DMS 273 (cell line): Measurements from ENCODE around the gene GSG1L.

Experiments
- DNase-seq: peaks from one replicate; lab custom pipeline; 2025; ENCODE audit not compliant: unreplicated experiment; lab: John Stamatoyannopoulos, UW

The GSG1L gene

DNA sequence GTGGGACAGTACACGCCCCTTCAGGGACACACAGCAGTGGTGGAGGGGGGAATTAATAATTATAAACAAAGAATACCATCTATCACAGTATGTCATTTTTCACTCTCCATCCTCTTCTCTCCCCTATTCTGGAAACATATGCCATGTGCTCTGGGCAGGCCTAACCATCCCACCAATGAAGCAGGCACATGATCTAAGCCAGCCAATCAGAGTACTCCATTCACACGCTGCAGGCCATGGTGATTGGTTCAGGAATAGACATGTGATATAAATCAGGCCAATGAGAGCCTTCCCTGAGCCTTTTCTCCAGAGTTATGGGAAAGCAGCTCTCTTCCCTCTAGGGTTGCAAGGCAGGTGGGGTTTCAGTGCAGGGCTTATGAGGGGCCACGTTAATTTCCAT lies 36.5 kb downstream of the GSG1L start:
- DNase-seq, result no peak

DNA sequence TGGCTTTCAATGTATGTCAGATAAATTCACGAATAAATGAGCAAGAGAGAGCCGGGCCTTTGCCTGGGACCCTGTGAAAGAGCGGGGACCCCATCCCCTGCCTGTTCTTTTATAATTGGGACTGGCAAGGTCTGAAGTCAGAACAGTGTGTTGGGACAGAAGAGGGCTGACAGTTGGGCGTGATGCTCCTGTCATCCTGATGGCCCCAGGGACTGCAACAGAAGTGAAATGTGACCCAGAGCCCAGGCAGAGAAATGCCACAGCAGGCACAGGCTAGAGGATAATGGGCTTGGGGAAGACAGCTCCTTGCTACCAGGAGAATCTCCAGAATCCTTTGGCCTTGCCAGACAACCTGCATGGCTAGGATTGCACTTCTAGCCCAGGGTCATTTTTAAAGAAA lies 37.9 kb downstream of the GSG1L start:
- no peak for DNase-seq

- DNase-seq, result no peak
Measured at GRCh38 chr16:28019218-28019617, 44.3 kb downstream of the GSG1L start.

- no peak for DNase-seq
Measured at GRCh38 chr16:28014851-28015250, 48.7 kb downstream of the GSG1L start.

DNA sequence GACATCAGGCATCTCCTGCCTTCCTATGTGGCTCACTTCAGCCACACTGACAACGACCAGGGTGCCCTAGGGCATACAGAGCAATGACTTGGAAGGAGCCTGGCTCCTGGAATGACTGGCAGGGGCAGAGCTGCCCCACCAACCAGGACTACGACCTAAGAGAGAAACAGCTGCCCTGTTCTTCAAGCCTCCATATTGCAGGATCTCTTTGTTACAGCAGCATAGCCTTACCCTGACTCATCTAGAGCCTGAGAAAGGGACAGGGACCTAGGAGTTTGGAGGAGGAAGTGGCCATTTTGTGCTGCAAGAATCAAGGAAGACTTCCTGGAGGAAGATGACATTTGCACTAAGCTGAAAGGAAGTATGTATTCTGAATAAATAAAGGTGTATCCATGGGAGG lies 49.6 kb downstream of the GSG1L start:
- DNase-seq, result no peak

GRCh38 chr16:28013392-28013791 lies 50.1 kb downstream of the GSG1L start:
- no peak for DNase-seq

DNA sequence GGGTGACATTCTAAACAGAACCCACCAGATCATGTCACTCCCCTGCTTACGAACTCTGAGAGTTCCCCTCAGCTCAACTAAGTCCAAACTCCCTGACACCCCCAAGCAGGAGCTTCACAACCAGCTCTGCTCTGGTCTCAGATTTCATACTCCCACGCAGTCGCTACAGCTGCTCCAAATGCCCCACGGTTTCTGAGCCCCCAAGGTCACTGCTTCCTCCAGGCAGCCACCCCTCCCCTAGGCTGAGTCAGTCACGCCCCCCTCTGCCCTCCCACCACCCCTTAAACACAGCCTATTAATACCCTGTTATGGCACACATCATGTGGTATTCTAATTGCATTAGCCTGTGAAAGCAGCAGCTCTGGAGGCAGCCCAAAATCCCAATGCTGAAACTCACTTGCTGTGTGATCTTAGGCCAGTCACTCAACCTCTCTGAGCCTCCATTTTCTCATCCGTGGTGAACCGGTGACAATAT lies 51.5 kb downstream of the GSG1L start:
- peak; percentile 83 for DNase-seq

GRCh38 chr16:28011223-28011622 lies 52.3 kb downstream of the GSG1L start:
- no peak for DNase-seq

DNA sequence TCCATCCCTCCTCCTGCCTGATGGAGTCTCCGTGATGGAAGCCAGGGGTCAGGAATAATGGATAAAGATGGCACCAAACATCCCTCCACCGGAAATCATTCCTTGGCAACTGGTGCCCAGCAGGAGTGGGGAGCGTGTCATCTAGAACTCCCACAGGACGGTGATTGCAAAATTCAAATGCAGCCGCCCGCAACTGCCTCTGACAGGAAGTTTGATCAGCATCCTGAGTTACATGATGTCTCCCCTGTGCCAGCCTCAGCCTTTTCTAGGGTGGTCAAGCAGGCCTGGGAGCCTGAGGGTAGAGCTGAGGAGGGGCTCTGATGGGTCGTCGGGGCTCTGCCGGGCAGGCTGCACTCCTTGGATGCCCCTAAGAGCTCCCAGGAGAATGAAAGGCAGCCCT lies 52.8 kb downstream of the GSG1L start:
- DNase-seq, result no peak

DNA sequence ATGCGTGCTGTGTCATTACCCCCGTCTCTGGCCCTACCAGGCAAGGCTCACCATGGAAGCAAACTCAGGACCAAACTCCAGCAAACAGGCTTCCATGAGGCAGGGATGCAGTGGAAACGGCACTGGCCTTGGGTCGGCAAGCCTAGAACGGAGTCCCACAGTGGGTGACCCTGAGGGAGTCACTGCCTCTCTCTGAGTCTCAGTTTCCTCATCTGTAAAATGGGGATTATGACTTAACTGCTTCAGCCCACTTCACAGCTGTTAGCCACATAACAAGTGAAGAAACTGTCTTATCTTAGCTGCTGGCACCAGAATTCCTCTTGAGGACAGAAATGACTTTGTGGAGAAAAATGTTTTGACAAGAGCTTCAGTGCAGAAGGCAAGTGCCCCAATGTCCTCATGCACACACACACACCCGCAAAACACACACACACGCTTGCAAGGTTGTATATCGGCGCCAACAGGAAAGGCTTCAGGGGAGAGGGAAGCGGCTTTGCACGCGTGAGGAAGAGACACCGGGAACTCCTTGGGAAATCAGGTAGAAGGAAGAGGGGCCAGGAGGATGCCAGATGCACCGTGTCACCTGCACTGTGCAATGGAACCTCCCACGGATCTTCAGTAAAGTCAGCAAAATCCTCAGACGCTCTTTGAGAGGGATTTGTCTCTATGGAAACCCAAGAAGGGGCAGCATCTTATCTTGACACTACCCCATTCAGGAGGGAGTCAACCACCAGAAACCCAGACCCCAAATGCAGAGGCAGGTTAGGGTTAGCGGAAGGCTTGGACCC lies 53.7 kb downstream of the GSG1L start:
- DNase-seq, result no peak

DNA sequence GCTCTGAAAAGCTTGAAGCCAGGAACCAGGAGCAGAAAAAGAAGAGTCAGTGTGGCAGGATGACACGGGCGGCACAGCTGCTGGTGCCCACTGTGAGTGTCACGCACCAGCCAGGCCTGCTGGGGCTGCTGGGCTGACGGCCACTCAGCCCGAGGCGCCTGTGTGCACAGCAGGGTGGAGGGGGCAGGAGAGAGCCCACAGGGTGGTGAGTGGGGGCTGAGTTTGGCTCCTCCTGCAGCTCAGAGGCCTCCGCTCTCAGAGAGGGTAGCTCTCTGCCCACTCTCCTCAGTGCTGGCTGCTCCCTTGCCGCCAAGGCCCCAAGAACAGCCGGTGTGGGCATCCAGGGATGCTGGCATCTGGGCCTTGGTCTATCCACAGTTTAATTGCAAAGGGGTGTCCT lies 59.6 kb downstream of the GSG1L start:
- DNase-seq, result peak; percentile 17

GRCh38 chr16:28003021-28003865 lies 60.3 kb downstream of the GSG1L start:
- no peak for DNase-seq

DNA sequence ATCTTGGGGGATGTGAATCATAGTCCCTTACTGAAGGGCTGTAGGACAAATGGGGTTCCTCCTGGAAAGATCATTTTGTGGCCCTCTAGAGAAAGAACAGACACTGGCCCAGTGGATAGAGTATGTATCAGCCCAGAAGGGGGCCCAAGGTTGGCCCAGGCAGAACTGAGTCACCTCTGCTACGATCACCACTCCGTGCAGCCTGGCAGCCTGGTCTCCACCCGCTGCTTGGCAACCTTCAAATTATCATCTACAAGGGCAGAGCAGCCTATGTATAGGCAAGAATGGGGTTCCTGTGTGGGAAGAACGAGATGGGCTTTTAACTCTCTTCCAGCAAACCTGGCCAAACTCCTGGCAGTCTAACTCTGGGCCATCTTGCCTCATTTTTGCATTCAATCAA lies 61.9 kb downstream of the GSG1L start:
- no peak for DNase-seq

DNA sequence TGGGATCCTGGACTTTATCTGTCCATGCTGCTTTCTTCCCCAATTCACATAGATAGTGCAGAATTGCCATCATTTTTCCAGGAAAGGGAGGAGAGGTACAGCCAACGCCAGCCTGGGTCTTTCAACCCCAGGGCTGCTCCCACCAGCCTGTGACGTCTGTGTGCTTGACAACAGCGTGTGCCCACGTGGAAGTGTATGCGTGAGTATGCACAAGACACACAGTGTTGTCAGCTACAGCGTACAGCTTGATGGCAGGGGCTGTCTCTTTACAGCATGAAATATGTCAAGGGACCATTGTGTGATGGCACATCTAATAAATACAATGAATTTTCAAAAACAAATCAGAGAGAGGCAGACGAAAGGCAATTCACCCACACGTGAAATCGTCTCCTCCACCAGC lies 62.3 kb downstream of the GSG1L start:
- no peak for DNase-seq

- DNase-seq, result no peak
Measured at GRCh38 chr16:28000314-28001169, 63.0 kb downstream of the GSG1L start.

GRCh38 chr16:27999687-28000086 lies 63.8 kb downstream of the GSG1L start:
- no peak for DNase-seq

- no peak for DNase-seq
Measured at GRCh38 chr16:27995378-27995777, 68.1 kb downstream of the GSG1L start.

- no peak for DNase-seq
Measured at GRCh38 chr16:27994686-27995085, 68.8 kb downstream of the GSG1L start.

GRCh38 chr16:27993587-27993986 lies 69.9 kb downstream of the GSG1L start:
- peak; percentile 31 for DNase-seq

- no peak for DNase-seq
Measured at GRCh38 chr16:27991876-27992275, 71.6 kb downstream of the GSG1L start.

DNA sequence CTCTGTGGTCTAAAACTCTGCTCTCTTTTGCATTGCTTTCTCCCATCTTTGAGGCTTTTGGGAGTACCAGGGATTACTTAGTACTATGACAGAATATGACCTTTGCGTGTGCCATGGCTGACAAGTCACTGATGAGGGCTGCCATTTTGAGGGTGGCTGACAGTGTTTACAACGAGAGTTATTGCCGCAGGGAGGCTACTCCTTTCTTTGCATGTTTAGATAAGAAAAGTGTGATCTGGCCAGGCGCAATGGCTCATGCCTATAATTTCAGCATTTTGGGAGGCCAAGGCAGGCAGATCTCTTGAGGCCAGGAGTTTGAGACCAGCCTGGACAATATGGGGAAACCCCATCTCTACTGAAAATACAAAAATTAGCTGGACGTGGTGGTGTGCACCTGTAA lies 77.5 kb downstream of the GSG1L start:
- no peak for DNase-seq
